DOHH2 (cell line): Measurements from ENCODE around the gene DGKD.

Experiments used
- H3F3A ChIP-seq: fragments of 200-600 bp; sonication (generic), shearing (Covaris generic); 2 replicates; pipeline ENCODE4 v1.6.0; 2016; ENCODE audit warnings: antibody characterized with exemption, mild to moderate bottlenecking; ENCODE audit not compliant: control insufficient read depth, insufficient read depth
- H3K27ac ChIP-seq: fragments of 200-600 bp; sonication (generic); 2 replicates; pipeline ENCODE4 v1.5.1; 2014; ENCODE audit warnings: low read depth, mild to moderate bottlenecking, low read length, moderate library complexity
- H3K27me3 ChIP-seq: fragments of 200-600 bp; sonication (generic); 2 replicates; pipeline ENCODE4 v1.6.1; 2014; ENCODE audit warnings: mild to moderate bottlenecking, low read length, mixed read lengths; ENCODE audit not compliant: control insufficient read depth
- H3K36me3 ChIP-seq: fragments of 200-600 bp; sonication (generic); 2 replicates; pipeline ENCODE4 v1.6.1; 2014; ENCODE audit warnings: mild to moderate bottlenecking, low read length, moderate library complexity, mixed read lengths; ENCODE audit not compliant: control insufficient read depth
- H3K4me1 ChIP-seq: fragments of 200-600 bp; sonication (generic); 2 replicates; pipeline ENCODE4 v1.6.1; 2014; ENCODE audit warnings: mild to moderate bottlenecking, low read length, mixed read lengths; ENCODE audit not compliant: control insufficient read depth
- H3K4me2 ChIP-seq: fragments of 200-600 bp; sonication (generic); 2 replicates; pipeline ENCODE4 v1.6.0; 2014; ENCODE audit warnings: mild to moderate bottlenecking, low read length, moderate library complexity
- H3K4me3 ChIP-seq: fragments of 200-600 bp; sonication (generic); 2 replicates; pipeline ENCODE4 v1.5.1; 2014; ENCODE audit warnings: mild to moderate bottlenecking, low read length, mixed read lengths
- H3K79me2 ChIP-seq: fragments of 200-600 bp; sonication (generic); 2 replicates; pipeline ENCODE4 v1.6.1; 2014; ENCODE audit warnings: mild to moderate bottlenecking, low read length, mixed read lengths; ENCODE audit not compliant: control insufficient read depth
- H3K9me2 ChIP-seq: fragments of 200-600 bp; sonication (generic); replicated peaks from 2 replicates; pipeline ENCODE4 v1.6.1; 2014; ENCODE audit warnings: mild to moderate bottlenecking, low read length, mixed read lengths; ENCODE audit not compliant: control insufficient read depth
- H3K9me3 ChIP-seq: fragments of 200-600 bp; sonication (generic); 2 replicates; pipeline ENCODE4 v1.6.1; 2014; ENCODE audit warnings: antibody characterized with exemption, low read length, mixed read lengths; ENCODE audit not compliant: control insufficient read depth, insufficient read depth
- H4K20me1 ChIP-seq: fragments of 200-600 bp; sonication (generic); 2 replicates; pipeline ENCODE4 v1.6.0; 2014; ENCODE audit warnings: low read depth, mild to moderate bottlenecking, antibody characterized with exemption, low read length, moderate library complexity; ENCODE audit not compliant: control insufficient read depth, insufficient read depth
- EZH2phosphoT487 ChIP-seq: fragments of 200-600 bp; sonication (generic); IDR thresholded peaks from 2 replicates; pipeline ENCODE4 v1.6.1; 2017; ENCODE audit warnings: borderline replicate concordance, mild to moderate bottlenecking, antibody characterized with exemption, low read length, moderate library complexity, mixed read lengths
- TF ChIP-seq, protein P1 (sequence below): fragments of 200-600 bp; sonication (generic); IDR thresholded peaks from one replicate; pipeline ENCODE4 v1.5.1; 2014; ENCODE audit warnings: antibody characterized with exemption, mild to moderate bottlenecking, low read depth, low read length; ENCODE audit not compliant: poor library complexity, severe bottlenecking

The DGKD gene

DNA sequence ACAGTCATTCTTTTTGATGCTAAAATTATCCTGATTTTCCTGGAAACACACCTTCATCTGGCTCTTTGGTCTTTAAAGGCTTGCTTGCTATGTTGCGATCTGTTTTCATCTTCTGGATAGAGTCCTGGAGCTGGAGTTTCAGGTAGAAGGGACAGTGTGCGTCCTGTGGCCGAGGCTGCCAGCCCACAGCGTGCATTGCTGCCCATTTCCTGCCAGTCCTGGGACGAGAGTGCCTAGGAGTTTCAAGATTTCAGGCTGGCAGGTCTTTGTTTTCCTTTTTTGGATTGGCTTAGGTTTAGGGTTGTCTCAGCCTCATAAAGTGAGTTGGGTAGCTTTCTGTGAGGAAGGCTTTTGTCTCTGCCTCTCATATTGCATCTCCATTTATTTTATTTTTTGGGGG is 14.5 kb downstream of the DGKD start:
- H3K4me3 ChIP-seq: no peak overlapping the region
- H3K27ac ChIP-seq: no peak overlapping the region
- H3K4me2 ChIP-seq: peak overlapping the region; percentile 35
- no peaks in the 10 kb centered on the region for H3K9me2 ChIP-seq
- peaks cover 3% of the 10 kb centered on the region; the same call in 1 of the 2 replicates for H4K20me1 ChIP-seq
- H3K36me3 ChIP-seq: peaks cover 34% of the 10 kb centered on the region
- H3K9me3 ChIP-seq: no peaks in the 10 kb centered on the region
- peaks cover 11% of the 10 kb centered on the region for H3F3A ChIP-seq
- H3K4me1 ChIP-seq: peaks cover 91% of the 10 kb centered on the region
- no peaks in the 10 kb centered on the region for H3K27me3 ChIP-seq
- peaks cover 89% of the 10 kb centered on the region for H3K79me2 ChIP-seq
- TF ChIP-seq, protein P1, sequence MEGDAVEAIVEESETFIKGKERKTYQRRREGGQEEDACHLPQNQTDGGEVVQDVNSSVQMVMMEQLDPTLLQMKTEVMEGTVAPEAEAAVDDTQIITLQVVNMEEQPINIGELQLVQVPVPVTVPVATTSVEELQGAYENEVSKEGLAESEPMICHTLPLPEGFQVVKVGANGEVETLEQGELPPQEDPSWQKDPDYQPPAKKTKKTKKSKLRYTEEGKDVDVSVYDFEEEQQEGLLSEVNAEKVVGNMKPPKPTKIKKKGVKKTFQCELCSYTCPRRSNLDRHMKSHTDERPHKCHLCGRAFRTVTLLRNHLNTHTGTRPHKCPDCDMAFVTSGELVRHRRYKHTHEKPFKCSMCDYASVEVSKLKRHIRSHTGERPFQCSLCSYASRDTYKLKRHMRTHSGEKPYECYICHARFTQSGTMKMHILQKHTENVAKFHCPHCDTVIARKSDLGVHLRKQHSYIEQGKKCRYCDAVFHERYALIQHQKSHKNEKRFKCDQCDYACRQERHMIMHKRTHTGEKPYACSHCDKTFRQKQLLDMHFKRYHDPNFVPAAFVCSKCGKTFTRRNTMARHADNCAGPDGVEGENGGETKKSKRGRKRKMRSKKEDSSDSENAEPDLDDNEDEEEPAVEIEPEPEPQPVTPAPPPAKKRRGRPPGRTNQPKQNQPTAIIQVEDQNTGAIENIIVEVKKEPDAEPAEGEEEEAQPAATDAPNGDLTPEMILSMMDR: no peak
- no peak for TF ChIP-seq EZH2phosphoT487

DNA sequence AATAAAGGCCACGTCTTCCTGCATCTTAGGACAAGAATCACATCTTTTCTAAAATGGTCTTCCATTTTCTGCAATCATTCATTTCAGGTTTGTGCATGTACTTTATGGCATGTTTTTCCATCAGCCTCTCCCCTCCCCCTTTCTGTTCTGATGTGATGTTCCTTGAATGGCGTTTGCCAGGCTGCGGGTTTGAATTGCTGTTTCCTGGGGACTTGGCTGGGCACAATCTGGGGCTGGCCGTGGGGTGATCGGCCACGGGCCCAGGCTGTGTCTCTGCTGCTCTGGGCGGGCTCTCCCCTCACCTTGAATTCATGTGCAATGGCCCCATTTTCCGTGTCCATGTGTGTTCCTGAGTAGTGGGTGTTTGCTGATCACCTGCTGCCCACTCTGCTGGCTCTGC is 15.2 kb downstream of the DGKD start:
- peaks cover 92% of the 10 kb centered on the region for H3K79me2 ChIP-seq
- peaks cover 4% of the 10 kb centered on the region for H3F3A ChIP-seq

DNA sequence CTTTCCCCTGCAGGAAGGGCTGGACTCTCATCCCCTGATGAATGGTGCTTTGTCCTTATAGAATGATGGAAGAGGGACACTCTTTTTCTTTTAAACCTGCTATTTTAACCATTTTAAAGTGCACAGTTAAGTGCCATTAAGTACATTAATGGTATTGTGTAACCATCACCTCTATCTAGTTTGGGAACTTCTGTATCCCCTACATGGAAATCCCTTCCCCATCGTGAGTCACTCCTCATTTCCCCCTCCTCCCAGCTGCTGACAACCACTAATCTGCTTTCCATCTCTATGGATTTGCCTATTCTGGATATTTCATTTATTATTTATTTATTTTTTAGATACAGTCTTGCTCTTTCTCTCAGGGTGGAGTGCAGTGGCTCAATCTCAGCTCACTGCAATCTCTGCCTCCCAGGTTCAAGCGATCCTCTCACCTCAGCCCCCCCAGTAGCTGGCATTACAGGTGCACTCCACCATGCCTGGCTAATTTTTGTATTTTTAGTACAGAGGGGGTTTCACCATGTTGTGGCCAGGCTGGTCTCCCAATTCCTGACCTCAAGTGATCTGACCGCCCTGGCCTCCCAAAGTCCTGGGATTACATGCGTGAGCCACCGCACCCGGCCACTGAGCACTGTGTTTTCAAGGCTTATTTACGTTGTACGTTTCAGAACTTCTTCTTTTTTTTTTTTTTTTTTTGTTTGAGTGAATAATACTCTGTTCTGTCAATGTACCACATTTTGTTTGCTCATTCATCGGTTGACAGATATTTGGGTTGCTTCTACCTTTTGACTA is 15.8 kb downstream of the DGKD start:
- Histone ChIP-seq H3F3A (0 out of 2 replicates have a peak, but pooled peaks cover 3% of the 10 kb centered on the region), H3K4me3 (no peak overlapping the region), H3K4me2 (peak overlapping the region; percentile 35), H3K4me1 (peaks cover 90% of the 10 kb centered on the region), H3K9me3 (no peaks in the 10 kb centered on the region), H3K79me2 (peaks cover 91% of the 10 kb centered on the region), H3K27me3 (no peaks in the 10 kb centered on the region), H3K27ac (no peak overlapping the region), H3K9me2 (no peaks in the 10 kb centered on the region), H3K36me3 (peaks cover 32% of the 10 kb centered on the region), H4K20me1 (peaks cover 3% of the 10 kb centered on the region; the same call in 1 of the 2 replicates)
- TF ChIP-seq, protein P1: no peak
- no peak for TF ChIP-seq EZH2phosphoT487

More for the DNA sequence above, 15.2 kb downstream of the DGKD start:
- Histone ChIP-seq H3K4me2 (peak overlapping the region; percentile 35), H3K27ac (no peak overlapping the region), H3K4me1 (peaks cover 90% of the 10 kb centered on the region), H3K4me3 (no peak overlapping the region), H4K20me1 (peaks cover 3% of the 10 kb centered on the region; the same call in 1 of the 2 replicates), H3K9me3 (no peaks in the 10 kb centered on the region), H3K27me3 (no peaks in the 10 kb centered on the region), H3K9me2 (no peaks in the 10 kb centered on the region), H3K36me3 (peaks cover 34% of the 10 kb centered on the region)
- TF ChIP-seq EZH2phosphoT487: no peak
- TF ChIP-seq, protein P1: no peak
